ENCODE data around the gene CLHC1.
"Not testable (repeated sequence)": the region's sequence is repeated elsewhere in the genome, so short reads cannot be mapped to it uniquely, and the experiment has no call there.

CLHC1 gene

GRCh38 chr2:55136138-55136541 lies 96.0 kb downstream of the CLHC1 start:
- no peak for DNase-seq (ENCODE audit: low read depth in 2 of 2)

- no peak for DNase-seq (ENCODE audit: low read depth in 2 of 2)
Measured at GRCh38 chr2:55135491-55135890, 96.6 kb downstream of the CLHC1 start.

- DNase-seq (ENCODE audit: low read depth in 2 of 2) = no peak
Measured at GRCh38 chr2:55134316-55134706, 97.8 kb downstream of the CLHC1 start.

GRCh38 chr2:55133467-55134315 lies 98.4 kb downstream of the CLHC1 start:
- peak; percentile 61 to 63 for DNase-seq (ENCODE audit: low read depth in 2 of 2)

- no peak for DNase-seq (ENCODE audit: low read depth in 2 of 2)
Measured at GRCh38 chr2:55130849-55131248, 101.2 kb downstream of the CLHC1 start.

GRCh38 chr2:55126643-55127042 lies 105.5 kb downstream of the CLHC1 start:
- not testable (repeated sequence) for DNase-seq (ENCODE audit: low read depth in 2 of 2)
